Mesenchymal stem cell (in vitro differentiated cells and primary cell): Measurements from ENCODE around the gene RTL10.
"Not testable (repeated sequence)": the region's sequence is repeated elsewhere in the genome, so short reads cannot be mapped to it uniquely, and the experiment has no call there.

Experiments used
- DNase-seq: peaks from one replicate; pipeline ENCODE4 v3.0.0-alpha.2; 2013
- H2AFZ ChIP-seq: one replicate; pipeline ENCODE4 v1.6.1; 2013; ENCODE audit warnings: low read depth, mild to moderate bottlenecking, control low read depth, inconsistent platforms, low read length, moderate library complexity
- H2AK5ac ChIP-seq: 2 replicates; pipeline ENCODE4 v1.6.1; 2013; ENCODE audit warnings: low read length, moderate library complexity, mild to moderate bottlenecking, inconsistent platforms; ENCODE audit not compliant: severe bottlenecking
- H2BK120ac ChIP-seq: one replicate; pipeline ENCODE4 v1.6.1; 2013; ENCODE audit warnings: low read depth, mild to moderate bottlenecking, inconsistent platforms, low read length, moderate library complexity
- H2BK12ac ChIP-seq, 2 experiments: one replicate each; pipeline ENCODE4 v1.6.1; 2013; ENCODE audit warnings: inconsistent platforms in 2 of 2, low read length in 2 of 2, mild to moderate bottlenecking in 2 of 2, moderate library complexity in 2 of 2, control low read depth in 1 of 2
- H2BK15ac ChIP-seq: one replicate; pipeline ENCODE4 v1.6.1; 2013; ENCODE audit warnings: mild to moderate bottlenecking, low read depth, inconsistent platforms; ENCODE audit not compliant: poor library complexity, severe bottlenecking
- H2BK5ac ChIP-seq: 2 replicates; pipeline ENCODE4 v1.6.1; 2013; ENCODE audit warnings: low read depth, mild to moderate bottlenecking, low read length, control low read depth, inconsistent platforms; ENCODE audit not compliant: poor library complexity, severe bottlenecking
- H3K14ac ChIP-seq, 2 experiments: one replicate each; pipeline ENCODE4 v1.6.1; 2013; ENCODE audit warnings: inconsistent platforms in 2 of 2, low read length in 2 of 2, control low read depth in 1 of 2, mild to moderate bottlenecking in 1 of 2, moderate library complexity in 1 of 2
- H3K18ac ChIP-seq, 2 experiments: one replicate each; pipeline ENCODE4 v1.6.1; 2013; ENCODE audit warnings: inconsistent platforms in 2 of 2, low read length in 2 of 2, control low read depth in 1 of 2, low read depth in 1 of 2, mild to moderate bottlenecking in 1 of 2
- H3K23ac ChIP-seq, 2 experiments: one replicate each; pipeline ENCODE4 v1.6.1; 2013; ENCODE audit warnings: inconsistent platforms in 2 of 2, low read length in 2 of 2, mild to moderate bottlenecking in 2 of 2, moderate library complexity in 2 of 2, control low read depth in 1 of 2
- H3K27ac ChIP-seq: 2 replicates; pipeline ENCODE4 v1.5.1; 2013; ENCODE audit warnings: mild to moderate bottlenecking, moderate library complexity, low read length, control low read depth, inconsistent platforms; ENCODE audit not compliant: poor library complexity, severe bottlenecking
- H3K27me3 ChIP-seq, 2 experiments: 2 replicates each; pipeline versions ENCODE4 v1.6.1 to v1.7.0; 2013; ENCODE audit warnings: low read length in 2 of 2, mild to moderate bottlenecking in 2 of 2, moderate library complexity in 2 of 2, control low read depth in 1 of 2, inconsistent platforms in 1 of 2; ENCODE audit not compliant: control insufficient read depth in 1 of 2, insufficient read depth in 1 of 2
- H3K36me3 ChIP-seq, 2 experiments: 2 replicates each; pipeline versions ENCODE4 v1.6.1 to v1.7.0; 2013; ENCODE audit warnings: low read length in 2 of 2, control low read depth in 1 of 2, inconsistent platforms in 1 of 2, low read depth in 1 of 2, mild to moderate bottlenecking in 1 of 2; ENCODE audit not compliant: insufficient read depth in 2 of 2, control insufficient read depth in 1 of 2
- H3K4ac ChIP-seq, 2 experiments: one replicate each; pipeline ENCODE4 v1.6.1; 2013; ENCODE audit warnings: inconsistent platforms in 2 of 2, low read length in 2 of 2, mild to moderate bottlenecking in 2 of 2, moderate library complexity in 2 of 2, control low read depth in 1 of 2, low read depth in 1 of 2
- H3K4me1 ChIP-seq: 2 replicates; pipeline ENCODE4 v1.6.1; 2013; ENCODE audit warnings: low read depth, low read length, control low read depth; ENCODE audit not compliant: control insufficient read depth, insufficient read depth
- H3K4me2 ChIP-seq: 2 replicates; pipeline ENCODE4 v1.6.1; 2013; ENCODE audit warnings: low read length, mild to moderate bottlenecking, inconsistent platforms; ENCODE audit not compliant: poor library complexity, severe bottlenecking
- H3K4me3 ChIP-seq, 2 experiments: 2 replicates each; pipeline versions ENCODE4 v1.5.1 to v1.7.0; 2013; ENCODE audit warnings: low read length in 2 of 2, mild to moderate bottlenecking in 2 of 2, control low read depth in 1 of 2, low read depth in 1 of 2; ENCODE audit not compliant: insufficient read depth in 1 of 2
- H3K79me1 ChIP-seq: replicated peaks from 2 replicates; pipeline ENCODE4 v1.6.1; 2013; ENCODE audit warnings: mild to moderate bottlenecking, control low read depth, low read length, inconsistent platforms; ENCODE audit not compliant: poor library complexity, severe bottlenecking
- H3K9ac ChIP-seq: 2 replicates; pipeline ENCODE4 v1.7.0; 2013; ENCODE audit warnings: mild to moderate bottlenecking, low read length, moderate library complexity
- H3K9me3 ChIP-seq: 2 replicates; pipeline ENCODE4 v1.7.0; 2013; ENCODE audit warnings: mild to moderate bottlenecking, low read length; ENCODE audit not compliant: control insufficient read depth
- H4K8ac ChIP-seq: one replicate; pipeline ENCODE4 v1.6.1; 2013; ENCODE audit warnings: inconsistent platforms, mild to moderate bottlenecking, low read length, moderate library complexity
- H4K91ac ChIP-seq: one replicate; pipeline ENCODE4 v1.6.1; 2013; ENCODE audit warnings: mild to moderate bottlenecking, low read length, inconsistent platforms
- WGBS: methylation state at CpG from one replicate; pipeline ENCODE4 v1.1.7; 2013; ENCODE audit warnings: mixed read lengths; 5-methylcytosine and 5-hydroxymethylcytosine counted together

The RTL10 gene

GRCh38 chr22:19883446-19883845 is 28.8 kb upstream of the RTL10 start:
- H3K9me3 ChIP-seq, H3K4me2 ChIP-seq, H4K8ac ChIP-seq, H3K79me1 ChIP-seq, H2AFZ ChIP-seq, H2BK5ac ChIP-seq, H3K36me3 ChIP-seq, H3K27ac ChIP-seq, H3K4me3 ChIP-seq, H3K9ac ChIP-seq, H3K27me3 ChIP-seq, H3K23ac ChIP-seq, H2BK12ac ChIP-seq, H2BK120ac ChIP-seq, H3K18ac ChIP-seq, DNase-seq, H3K14ac ChIP-seq, H4K91ac ChIP-seq: not testable (repeated sequence)
- peak overlapping the region; percentile 38 for H2BK15ac ChIP-seq
- WGBS, result 91% methylated on average over 7 of the region's 8 CpGs
- peak overlapping the region in 1 of 2 experiments; percentile 44 for H3K4ac ChIP-seq
- H3K4me1 ChIP-seq, result peaks cover 60% of the 10 kb centered on the region
- H2AK5ac ChIP-seq, result peak overlapping the region; percentile 38

DNA sequence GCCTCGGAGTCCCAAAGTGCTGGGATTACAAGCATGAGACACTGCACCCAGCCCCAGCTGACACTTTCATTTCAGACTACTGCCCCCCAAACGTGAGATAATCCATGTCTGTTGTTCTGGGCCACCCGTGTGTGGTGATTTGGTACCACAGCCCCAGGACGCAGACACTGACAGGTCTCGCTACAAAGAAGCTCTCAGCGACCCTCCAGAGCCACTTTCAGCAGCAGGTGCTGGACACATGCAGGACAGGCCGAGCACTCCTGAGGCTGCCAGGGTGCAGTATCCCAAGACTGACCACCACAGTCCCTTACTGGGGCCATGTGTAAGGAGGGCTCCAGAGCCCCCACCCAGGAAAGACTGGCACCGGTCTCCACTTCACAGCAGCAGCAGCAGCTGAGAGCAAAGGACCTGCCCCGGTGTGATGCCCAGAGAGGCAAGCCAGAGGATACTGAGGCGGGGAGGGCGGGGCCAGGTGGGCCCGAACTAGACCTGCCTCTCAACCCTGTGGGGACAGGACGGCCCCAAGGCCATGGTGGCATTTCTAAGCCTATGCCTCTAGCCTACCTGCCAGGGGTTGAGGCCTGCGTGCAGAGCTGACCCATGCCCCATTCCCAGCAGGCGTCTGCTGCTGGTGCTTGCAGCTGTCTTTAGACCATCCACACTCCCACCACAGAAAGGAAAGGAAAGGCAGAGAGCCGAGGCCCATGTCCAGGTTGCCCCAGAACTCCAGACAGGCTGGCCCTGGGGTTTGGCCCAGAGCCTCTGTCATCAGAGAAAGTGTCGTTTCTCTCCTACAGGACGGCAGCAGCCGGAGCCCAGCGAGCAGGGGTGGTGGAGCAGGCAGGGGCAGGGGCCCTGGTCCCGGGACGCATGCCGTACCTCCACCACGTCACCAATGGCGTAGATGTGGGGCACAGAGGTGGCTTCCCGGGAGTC is 28.0 kb upstream of the RTL10 start:
- Histone ChIP-seq H2AFZ (no peak overlapping the region), H2BK5ac (no peak overlapping the region), H4K8ac (peak overlapping the region; percentile 59), H2AK5ac (peak overlapping the region; percentile 45), H3K4me1 (peaks cover 67% of the 10 kb centered on the region), H3K9ac (peak overlapping the region; percentile 80), H2BK12ac (peak overlapping the region; percentile 29 to 73), H3K27me3 (no peaks in the 10 kb centered on the region), H3K4ac (peak overlapping the region; percentile 44 to 61), H2BK120ac (no peak overlapping the region), H3K79me1 (peaks cover 3% of the 10 kb centered on the region), H3K9me3 (no peaks in the 10 kb centered on the region), H3K4me2 (no peak overlapping the region), H3K4me3 (no peak overlapping the region), H2BK15ac (peak overlapping the region; percentile 60), H4K91ac (peak overlapping the region; percentile 85), H3K27ac (peak overlapping the region; percentile 95), H3K36me3 (peaks cover 0 to 4% of the 10 kb centered on the region in 2 experiments), H3K18ac (peak overlapping the region; percentile 65 to 77), H3K23ac (no peak overlapping the region), H3K14ac (peak overlapping the region in 1 of 2 experiments; percentile 45)
- DNase-seq, result no peak
- WGBS, result 83% methylated on average over 25 of the region's 26 CpGs

GRCh38 chr22:19880786-19881569 is 26.3 kb upstream of the RTL10 start:
- Histone ChIP-seq H2BK120ac (peak overlapping the region; percentile 43), H3K23ac (peak overlapping the region in 1 of 2 experiments; percentile 16), H2AK5ac (peak overlapping the region; percentile 81), H3K4me1 (peaks cover 72% of the 10 kb centered on the region), H3K4ac (peak overlapping the region; percentile 68 to 88), H3K14ac (no peak overlapping the region), H3K9ac (peak overlapping the region; percentile 81), H2BK5ac (peak overlapping the region; percentile 87), H3K4me2 (peak overlapping the region; percentile 34), H3K4me3 (peak overlapping the region in 1 of 2 experiments; percentile 64), H3K27ac (peak overlapping the region; percentile 95), H4K8ac (peak overlapping the region; percentile 58), H2BK15ac (peak overlapping the region; percentile 95), H3K36me3 (peaks cover 0 to 15% of the 10 kb centered on the region in 2 experiments), H4K91ac (peak overlapping the region; percentile 99), H2BK12ac (peak overlapping the region; percentile 84 to 86), H3K18ac (peak overlapping the region; percentile 56 to 83), H3K27me3 (no peaks in the 10 kb centered on the region), H3K79me1 (peaks cover 7% of the 10 kb centered on the region), H3K9me3 (no peaks in the 10 kb centered on the region), H2AFZ (no peak overlapping the region)
- peak; percentile 91 for DNase-seq
- 18% methylated on average over 27 of the region's 27 CpGs for WGBS
